ENCODE data around the gene TTC29.
"Not testable (repeated sequence)": the region's sequence is repeated elsewhere in the genome, so short reads cannot be mapped to it uniquely, and the experiment has no call there.

Gene TTC29

GRCh38 chr4:146834263-146835034, 111.2 kb downstream of the TTC29 start:
- Histone ChIP-seq H3K9me3 (ENCODE audit: control insufficient read depth, insufficient read depth, low read length) (no peaks in the 10 kb centered on the region), H3K9ac (ENCODE audit: low read depth, low read length) (no peak overlapping the region), H3K36me3 (ENCODE audit: insufficient read depth, low read length) (no peaks in the 10 kb centered on the region), H3K4me1 (ENCODE audit: insufficient read depth, low read length) (no peaks in the 10 kb centered on the region)

GRCh38 chr4:146833530-146833929, 112.1 kb downstream of the TTC29 start:
- Histone ChIP-seq H3K9me3 (ENCODE audit: control insufficient read depth, insufficient read depth, low read length) (no peaks in the 10 kb centered on the region), H3K4me1 (ENCODE audit: insufficient read depth, low read length) (no peaks in the 10 kb centered on the region), H3K36me3 (ENCODE audit: insufficient read depth, low read length) (no peaks in the 10 kb centered on the region), H3K9ac (ENCODE audit: low read depth, low read length) (no peak overlapping the region)

DNA sequence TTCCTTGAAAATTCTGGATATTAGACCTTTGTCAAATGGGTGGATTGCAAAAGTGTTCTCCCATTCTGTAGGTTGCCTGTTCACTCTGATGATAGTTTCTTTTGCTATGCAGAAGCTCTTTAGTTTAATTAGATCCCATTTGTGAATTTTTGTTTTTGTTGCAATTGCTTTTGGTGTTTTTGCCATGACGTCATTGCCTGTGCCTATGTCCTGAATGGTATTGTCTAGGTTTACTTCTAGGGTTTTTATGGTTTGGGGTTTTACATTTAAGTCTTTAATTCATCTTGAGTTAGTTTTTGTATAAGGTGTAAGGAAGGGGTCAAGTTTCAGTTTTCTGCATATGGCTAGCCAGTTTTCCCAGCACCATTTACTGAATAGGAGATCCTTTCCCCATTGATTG, 122.7 kb downstream of the TTC29 start:
- H3K4me1 ChIP-seq (ENCODE audit: insufficient read depth, low read length); H3K36me3 ChIP-seq (ENCODE audit: insufficient read depth, low read length); H3K9me3 ChIP-seq (ENCODE audit: control insufficient read depth, insufficient read depth, low read length); H3K9ac ChIP-seq (ENCODE audit: low read depth, low read length): not testable (repeated sequence)

DNA sequence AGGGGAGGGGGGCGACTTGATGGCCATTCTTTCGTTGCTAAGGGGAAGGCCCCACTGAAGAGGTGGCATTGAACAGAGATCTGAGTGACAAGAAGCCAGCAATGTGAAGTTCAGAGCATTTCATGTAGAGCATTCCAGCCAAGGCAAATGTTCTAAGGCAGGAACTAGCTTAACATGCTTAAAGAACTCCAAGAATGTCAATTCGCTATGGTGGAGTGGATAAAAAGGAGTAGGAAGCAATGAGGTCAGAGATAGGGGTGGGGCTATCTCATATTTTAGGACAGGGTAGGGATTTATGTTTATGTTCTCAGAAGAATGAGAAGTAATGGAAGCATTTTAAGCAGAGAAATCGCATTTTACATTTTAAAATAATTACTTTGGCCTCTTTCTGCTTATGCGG, 130.9 kb downstream of the TTC29 start:
- no peaks in the 10 kb centered on the region for H3K36me3 ChIP-seq (ENCODE audit: insufficient read depth, low read length)
- no peak overlapping the region for H3K9ac ChIP-seq (ENCODE audit: low read depth, low read length)
- no peaks in the 10 kb centered on the region for H3K4me1 ChIP-seq (ENCODE audit: insufficient read depth, low read length)
- no peaks in the 10 kb centered on the region for H3K9me3 ChIP-seq (ENCODE audit: control insufficient read depth, insufficient read depth, low read length)

GRCh38 chr4:146795711-146796110, 150.0 kb downstream of the TTC29 start:
- Histone ChIP-seq H3K36me3 (ENCODE audit: insufficient read depth, low read length) (no peaks in the 10 kb centered on the region), H3K9ac (ENCODE audit: low read depth, low read length) (no peak overlapping the region), H3K9me3 (ENCODE audit: control insufficient read depth, insufficient read depth, low read length) (no peaks in the 10 kb centered on the region), H3K4me1 (ENCODE audit: insufficient read depth, low read length) (no peaks in the 10 kb centered on the region)

- Histone ChIP-seq H3K9me3 (ENCODE audit: control insufficient read depth, insufficient read depth, low read length) (no peaks in the 10 kb centered on the region), H3K4me1 (ENCODE audit: insufficient read depth, low read length) (no peaks in the 10 kb centered on the region), H3K9ac (ENCODE audit: low read depth, low read length) (no peak overlapping the region), H3K36me3 (ENCODE audit: insufficient read depth, low read length) (no peaks in the 10 kb centered on the region)
These were observed 151.9 kb downstream of the TTC29 start for GRCh38 chr4:146793727-146794126.

DNA sequence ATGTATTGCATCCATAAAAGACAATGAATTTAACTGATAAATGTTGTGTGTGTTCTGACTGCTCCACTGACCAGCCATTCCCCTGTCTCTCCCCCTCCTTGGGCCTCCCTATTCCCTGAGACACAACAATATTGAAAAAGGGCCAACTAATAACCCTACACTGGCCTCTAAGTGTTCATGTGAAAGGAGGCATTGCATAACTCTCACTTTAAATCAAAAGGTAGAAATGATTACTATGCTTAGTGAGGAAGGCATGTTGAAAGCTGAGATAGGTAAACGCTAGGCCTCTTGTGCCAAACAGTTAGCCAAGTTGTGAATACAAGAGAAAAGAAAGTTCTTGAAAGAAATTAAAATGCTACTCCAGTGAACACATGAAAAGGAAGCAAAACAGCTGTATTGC, 154.2 kb downstream of the TTC29 start:
- Histone ChIP-seq H3K36me3 (ENCODE audit: insufficient read depth, low read length) (no peaks in the 10 kb centered on the region), H3K9me3 (ENCODE audit: control insufficient read depth, insufficient read depth, low read length) (no peaks in the 10 kb centered on the region)

DNA sequence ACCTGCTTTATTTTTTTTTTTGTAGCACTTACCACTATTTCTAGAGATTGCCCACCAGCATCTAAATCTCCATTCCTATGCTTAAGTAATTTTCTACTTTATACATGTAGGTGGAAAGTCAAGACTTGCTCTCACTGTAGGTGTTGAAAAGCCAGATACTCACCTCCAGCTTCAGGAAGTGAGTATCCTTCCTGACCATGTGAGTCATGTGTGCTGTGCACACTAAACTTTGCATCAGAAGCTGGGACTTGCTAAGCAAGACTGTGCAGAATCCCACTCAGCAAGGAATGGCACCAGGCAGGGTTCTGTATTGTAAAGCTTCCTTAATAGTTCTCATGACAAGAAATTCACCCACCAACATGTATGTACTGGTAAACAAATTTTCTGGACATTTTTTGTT, 155.1 kb downstream of the TTC29 start:
- Histone ChIP-seq H3K9me3 (ENCODE audit: control insufficient read depth, insufficient read depth, low read length) (no peaks in the 10 kb centered on the region), H3K9ac (ENCODE audit: low read depth, low read length) (no peak overlapping the region), H3K36me3 (ENCODE audit: insufficient read depth, low read length) (no peaks in the 10 kb centered on the region), H3K4me1 (ENCODE audit: insufficient read depth, low read length) (no peaks in the 10 kb centered on the region)

More for the DNA sequence above, 154.2 kb downstream of the TTC29 start:
- Histone ChIP-seq H3K4me1 (ENCODE audit: insufficient read depth, low read length) (no peaks in the 10 kb centered on the region), H3K9ac (ENCODE audit: low read depth, low read length) (no peak overlapping the region)

GRCh38 chr4:146787731-146788130, 157.9 kb downstream of the TTC29 start:
- H3K9ac ChIP-seq (ENCODE audit: low read depth, low read length), result no peak overlapping the region
- no peaks in the 10 kb centered on the region for H3K4me1 ChIP-seq (ENCODE audit: insufficient read depth, low read length)
- H3K9me3 ChIP-seq (ENCODE audit: control insufficient read depth, insufficient read depth, low read length), result no peaks in the 10 kb centered on the region
- no peaks in the 10 kb centered on the region for H3K36me3 ChIP-seq (ENCODE audit: insufficient read depth, low read length)

GRCh38 chr4:146776691-146777090, 169.0 kb downstream of the TTC29 start:
- Histone ChIP-seq H3K9me3 (ENCODE audit: control insufficient read depth, insufficient read depth, low read length) (no peaks in the 10 kb centered on the region), H3K36me3 (ENCODE audit: insufficient read depth, low read length) (no peaks in the 10 kb centered on the region), H3K9ac (ENCODE audit: low read depth, low read length) (no peak overlapping the region), H3K4me1 (ENCODE audit: insufficient read depth, low read length) (no peaks in the 10 kb centered on the region)

DNA sequence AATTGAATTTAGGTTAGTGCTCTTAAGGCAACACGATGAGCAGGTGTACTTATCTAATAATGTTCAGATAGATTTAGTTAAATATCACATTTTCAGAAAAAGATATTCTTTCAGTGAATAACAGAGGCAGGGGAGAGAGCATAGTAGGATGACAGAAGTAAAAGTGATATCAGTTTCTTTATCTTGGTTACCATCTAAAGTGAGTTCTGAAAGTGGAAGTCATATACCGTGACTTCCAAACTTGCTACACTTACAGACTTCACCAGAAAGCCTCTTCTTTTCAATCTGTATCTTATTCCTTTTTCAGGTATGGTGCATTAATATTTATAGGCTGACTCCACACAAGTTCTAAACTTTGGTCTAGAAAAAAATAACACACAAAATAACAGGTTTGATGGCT, 182.1 kb downstream of the TTC29 start:
- Histone ChIP-seq H3K36me3 (ENCODE audit: insufficient read depth, low read length) (no peaks in the 10 kb centered on the region), H3K9ac (ENCODE audit: low read depth, low read length) (no peak overlapping the region), H3K9me3 (ENCODE audit: control insufficient read depth, insufficient read depth, low read length) (no peaks in the 10 kb centered on the region), H3K4me1 (ENCODE audit: insufficient read depth, low read length) (no peaks in the 10 kb centered on the region)

DNA sequence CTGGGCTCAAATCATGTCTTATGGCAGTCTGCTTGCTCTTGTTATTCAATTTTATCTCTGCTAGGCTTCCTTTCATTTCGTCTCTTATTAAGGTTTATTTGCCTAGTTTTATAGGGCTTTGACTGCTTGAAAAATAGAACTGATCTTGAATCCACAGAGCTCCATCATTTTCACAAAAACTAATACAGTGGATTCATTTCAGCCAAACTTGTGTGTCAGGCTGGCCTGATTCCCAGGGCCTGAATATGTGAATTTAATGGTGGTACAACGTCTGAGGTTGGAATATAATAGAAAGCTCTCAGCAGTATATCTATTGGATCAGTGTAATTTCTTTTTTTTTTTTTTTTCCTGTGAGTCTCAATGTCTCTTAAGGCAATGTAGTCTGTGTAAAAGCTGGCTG, 183.6 kb downstream of the TTC29 start:
- H3K9me3 ChIP-seq (ENCODE audit: control insufficient read depth, insufficient read depth, low read length), result no peaks in the 10 kb centered on the region
- H3K9ac ChIP-seq (ENCODE audit: low read depth, low read length), result no peak overlapping the region
- H3K4me1 ChIP-seq (ENCODE audit: insufficient read depth, low read length), result no peaks in the 10 kb centered on the region
- no peaks in the 10 kb centered on the region for H3K36me3 ChIP-seq (ENCODE audit: insufficient read depth, low read length)

DNA sequence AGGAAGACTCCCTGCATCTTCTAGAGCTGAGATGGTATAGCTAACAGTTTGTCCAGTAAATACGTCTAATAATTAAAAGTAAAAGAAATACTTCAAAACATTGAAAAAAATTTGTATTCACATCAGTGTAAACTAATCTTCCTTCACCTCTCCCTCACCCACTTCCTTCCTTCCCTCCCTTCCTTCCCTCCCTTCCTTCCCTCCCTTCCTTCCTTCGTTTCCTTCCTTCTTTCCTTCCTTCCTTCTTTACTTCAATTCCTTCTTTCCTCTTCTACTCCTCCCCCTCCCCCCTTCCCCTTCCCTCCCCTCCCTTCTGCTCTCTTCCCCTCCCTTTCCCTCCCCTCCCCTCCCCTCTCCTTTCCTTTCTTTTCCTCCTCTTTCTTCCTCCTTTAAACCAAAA, 203.2 kb downstream of the TTC29 start:
- no peak overlapping the region for H3K9ac ChIP-seq (ENCODE audit: low read depth, low read length)
- no peaks in the 10 kb centered on the region for H3K4me1 ChIP-seq (ENCODE audit: insufficient read depth, low read length)
- H3K9me3 ChIP-seq (ENCODE audit: control insufficient read depth, insufficient read depth, low read length), result no peaks in the 10 kb centered on the region
- no peaks in the 10 kb centered on the region for H3K36me3 ChIP-seq (ENCODE audit: insufficient read depth, low read length)

GRCh38 chr4:146739182-146739581, 206.5 kb downstream of the TTC29 start:
- no peaks in the 10 kb centered on the region for H3K4me1 ChIP-seq (ENCODE audit: insufficient read depth, low read length)

GRCh38 chr4:146723519-146723918, 222.1 kb downstream of the TTC29 start:
- not testable (repeated sequence) for H3K9me3 ChIP-seq (ENCODE audit: control insufficient read depth, insufficient read depth, low read length); H3K9ac ChIP-seq (ENCODE audit: low read depth, low read length); H3K4me1 ChIP-seq (ENCODE audit: insufficient read depth, low read length); H3K36me3 ChIP-seq (ENCODE audit: insufficient read depth, low read length)

More at GRCh38 chr4:146739182-146739581, 206.5 kb downstream of the TTC29 start:
- no peaks in the 10 kb centered on the region for H3K36me3 ChIP-seq (ENCODE audit: insufficient read depth, low read length)
- no peak overlapping the region for H3K9ac ChIP-seq (ENCODE audit: low read depth, low read length)
- H3K9me3 ChIP-seq (ENCODE audit: control insufficient read depth, insufficient read depth, low read length), result no peaks in the 10 kb centered on the region

All from ES-I3 (cell line).